Panc1 (cell line): ENCODE results near the gene ZNF155.

Experiments
- CTCF ChIP-seq: fragments of 450-650 bp; IDR thresholded peaks from 2 replicates; pipeline ENCODE4 v1.5.1; 2017; ENCODE audit warnings: mild to moderate bottlenecking
- REST ChIP-seq, 2 experiments: IDR thresholded peaks; 2 replicates each; pipeline ENCODE4 v1.6.1; 2011 to 2012; ENCODE audit warnings: low read depth in 2 of 2, control low read depth in 1 of 2, low read length in 1 of 2, mild to moderate bottlenecking in 1 of 2, moderate library complexity in 1 of 2; ENCODE audit not compliant: insufficient read depth in 1 of 2
- SIN3A ChIP-seq: IDR thresholded peaks from 2 replicates; pipeline ENCODE4 v1.6.1; 2012; ENCODE audit warnings: low read depth, mild to moderate bottlenecking, low read length, moderate library complexity, borderline replicate concordance; ENCODE audit not compliant: insufficient read depth
- TCF7L2 ChIP-seq: IDR thresholded peaks from 2 replicates; pipeline ENCODE4 v1.6.1; 2011; ENCODE audit warnings: mild to moderate bottlenecking, low read depth, low read length, inconsistent platforms

- TF ChIP-seq CTCF, result no peak
- TF ChIP-seq REST (IDR thresholded peaks at IDR 0.05; ENCODE audit: insufficient read depth in 1 of 2, low read depth in 2 of 2, low read length in 1 of 2), result no peak
- no peak for TF ChIP-seq SIN3A
- no peak for TF ChIP-seq TCF7L2
Observed at GRCh38 chr19:43957891-43958290, 26.1 kb upstream of the ZNF155 start.
